ENCODE measurements around the gene IMMP2L. TPM values are rescaled to one million over a fixed set of nuclear protein-coding genes. Genes with fewer than 3 reads are reported as not detected.

Gene IMMP2L
- total and polyA plus RNA-seq, 2 of the 8 experiments (the other 6 are each of a cell fraction or from before 2014, with no cell fraction given): 2.3 to 10.1 TPM

- TF ChIP-seq, protein P1, sequence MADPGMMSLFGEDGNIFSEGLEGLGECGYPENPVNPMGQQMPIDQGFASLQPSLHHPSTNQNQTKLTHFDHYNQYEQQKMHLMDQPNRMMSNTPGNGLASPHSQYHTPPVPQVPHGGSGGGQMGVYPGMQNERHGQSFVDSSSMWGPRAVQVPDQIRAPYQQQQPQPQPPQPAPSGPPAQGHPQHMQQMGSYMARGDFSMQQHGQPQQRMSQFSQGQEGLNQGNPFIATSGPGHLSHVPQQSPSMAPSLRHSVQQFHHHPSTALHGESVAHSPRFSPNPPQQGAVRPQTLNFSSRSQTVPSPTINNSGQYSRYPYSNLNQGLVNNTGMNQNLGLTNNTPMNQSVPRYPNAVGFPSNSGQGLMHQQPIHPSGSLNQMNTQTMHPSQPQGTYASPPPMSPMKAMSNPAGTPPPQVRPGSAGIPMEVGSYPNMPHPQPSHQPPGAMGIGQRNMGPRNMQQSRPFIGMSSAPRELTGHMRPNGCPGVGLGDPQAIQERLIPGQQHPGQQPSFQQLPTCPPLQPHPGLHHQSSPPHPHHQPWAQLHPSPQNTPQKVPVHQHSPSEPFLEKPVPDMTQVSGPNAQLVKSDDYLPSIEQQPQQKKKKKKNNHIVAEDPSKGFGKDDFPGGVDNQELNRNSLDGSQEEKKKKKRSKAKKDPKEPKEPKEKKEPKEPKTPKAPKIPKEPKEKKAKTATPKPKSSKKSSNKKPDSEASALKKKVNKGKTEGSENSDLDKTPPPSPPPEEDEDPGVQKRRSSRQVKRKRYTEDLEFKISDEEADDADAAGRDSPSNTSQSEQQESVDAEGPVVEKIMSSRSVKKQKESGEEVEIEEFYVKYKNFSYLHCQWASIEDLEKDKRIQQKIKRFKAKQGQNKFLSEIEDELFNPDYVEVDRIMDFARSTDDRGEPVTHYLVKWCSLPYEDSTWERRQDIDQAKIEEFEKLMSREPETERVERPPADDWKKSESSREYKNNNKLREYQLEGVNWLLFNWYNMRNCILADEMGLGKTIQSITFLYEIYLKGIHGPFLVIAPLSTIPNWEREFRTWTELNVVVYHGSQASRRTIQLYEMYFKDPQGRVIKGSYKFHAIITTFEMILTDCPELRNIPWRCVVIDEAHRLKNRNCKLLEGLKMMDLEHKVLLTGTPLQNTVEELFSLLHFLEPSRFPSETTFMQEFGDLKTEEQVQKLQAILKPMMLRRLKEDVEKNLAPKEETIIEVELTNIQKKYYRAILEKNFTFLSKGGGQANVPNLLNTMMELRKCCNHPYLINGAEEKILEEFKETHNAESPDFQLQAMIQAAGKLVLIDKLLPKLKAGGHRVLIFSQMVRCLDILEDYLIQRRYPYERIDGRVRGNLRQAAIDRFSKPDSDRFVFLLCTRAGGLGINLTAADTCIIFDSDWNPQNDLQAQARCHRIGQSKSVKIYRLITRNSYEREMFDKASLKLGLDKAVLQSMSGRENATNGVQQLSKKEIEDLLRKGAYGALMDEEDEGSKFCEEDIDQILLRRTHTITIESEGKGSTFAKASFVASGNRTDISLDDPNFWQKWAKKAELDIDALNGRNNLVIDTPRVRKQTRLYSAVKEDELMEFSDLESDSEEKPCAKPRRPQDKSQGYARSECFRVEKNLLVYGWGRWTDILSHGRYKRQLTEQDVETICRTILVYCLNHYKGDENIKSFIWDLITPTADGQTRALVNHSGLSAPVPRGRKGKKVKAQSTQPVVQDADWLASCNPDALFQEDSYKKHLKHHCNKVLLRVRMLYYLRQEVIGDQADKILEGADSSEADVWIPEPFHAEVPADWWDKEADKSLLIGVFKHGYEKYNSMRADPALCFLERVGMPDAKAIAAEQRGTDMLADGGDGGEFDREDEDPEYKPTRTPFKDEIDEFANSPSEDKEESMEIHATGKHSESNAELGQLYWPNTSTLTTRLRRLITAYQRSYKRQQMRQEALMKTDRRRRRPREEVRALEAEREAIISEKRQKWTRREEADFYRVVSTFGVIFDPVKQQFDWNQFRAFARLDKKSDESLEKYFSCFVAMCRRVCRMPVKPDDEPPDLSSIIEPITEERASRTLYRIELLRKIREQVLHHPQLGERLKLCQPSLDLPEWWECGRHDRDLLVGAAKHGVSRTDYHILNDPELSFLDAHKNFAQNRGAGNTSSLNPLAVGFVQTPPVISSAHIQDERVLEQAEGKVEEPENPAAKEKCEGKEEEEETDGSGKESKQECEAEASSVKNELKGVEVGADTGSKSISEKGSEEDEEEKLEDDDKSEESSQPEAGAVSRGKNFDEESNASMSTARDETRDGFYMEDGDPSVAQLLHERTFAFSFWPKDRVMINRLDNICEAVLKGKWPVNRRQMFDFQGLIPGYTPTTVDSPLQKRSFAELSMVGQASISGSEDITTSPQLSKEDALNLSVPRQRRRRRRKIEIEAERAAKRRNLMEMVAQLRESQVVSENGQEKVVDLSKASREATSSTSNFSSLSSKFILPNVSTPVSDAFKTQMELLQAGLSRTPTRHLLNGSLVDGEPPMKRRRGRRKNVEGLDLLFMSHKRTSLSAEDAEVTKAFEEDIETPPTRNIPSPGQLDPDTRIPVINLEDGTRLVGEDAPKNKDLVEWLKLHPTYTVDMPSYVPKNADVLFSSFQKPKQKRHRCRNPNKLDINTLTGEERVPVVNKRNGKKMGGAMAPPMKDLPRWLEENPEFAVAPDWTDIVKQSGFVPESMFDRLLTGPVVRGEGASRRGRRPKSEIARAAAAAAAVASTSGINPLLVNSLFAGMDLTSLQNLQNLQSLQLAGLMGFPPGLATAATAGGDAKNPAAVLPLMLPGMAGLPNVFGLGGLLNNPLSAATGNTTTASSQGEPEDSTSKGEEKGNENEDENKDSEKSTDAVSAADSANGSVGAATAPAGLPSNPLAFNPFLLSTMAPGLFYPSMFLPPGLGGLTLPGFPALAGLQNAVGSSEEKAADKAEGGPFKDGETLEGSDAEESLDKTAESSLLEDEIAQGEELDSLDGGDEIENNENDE (IDR thresholded peaks at IDR 0.05; ENCODE audit: insufficient replicate concordance, low read length): no peak
- TF ChIP-seq TBP (IDR thresholded peaks at IDR 0.05; ENCODE audit: low read depth, low read length) (no peak), CBX8 (IDR thresholded peaks at IDR 0.05; ENCODE audit: borderline replicate concordance, low read depth, low read length) (no peak), JUN (IDR thresholded peaks at IDR 0.05; ENCODE audit: low read depth, low read length) (no peak)
These were observed 297.3 kb downstream of the IMMP2L start (continued) for GRCh38 chr7:111264981-111265380.

Measured in H1 (cell line).